Muscle of leg (tissue), 11 donors: ENCODE measurements around the gene NUP205. TPM values are rescaled to one million over a fixed set of nuclear protein-coding genes. Genes with fewer than 3 reads are reported as not detected.
A peak's percentile ranks its signal among the peaks of the same experiment; 100 is the strongest.

Experiments
- DNase-seq: peaks from one replicate; pipeline ENCODE4 v3.0.0; 2013
- H3K27ac ChIP-seq: one replicate; pipeline ENCODE4 v1.5.1; 2013; ENCODE audit warnings: mild to moderate bottlenecking, low read length, control low read depth
- H3K27me3 ChIP-seq: one replicate; pipeline ENCODE4 v1.6.1; 2013; ENCODE audit warnings: low read length; ENCODE audit not compliant: control insufficient read depth, insufficient read depth
- H3K36me3 ChIP-seq: one replicate; pipeline ENCODE4 v1.6.1; 2013; ENCODE audit warnings: low read length; ENCODE audit not compliant: control insufficient read depth, insufficient read depth
- H3K4me1 ChIP-seq: one replicate; pipeline ENCODE4 v1.6.1; 2013; ENCODE audit warnings: low read length; ENCODE audit not compliant: control insufficient read depth, insufficient read depth
- H3K4me3 ChIP-seq: one replicate; pipeline ENCODE4 v1.5.1; 2013; ENCODE audit warnings: low read length, control low read depth
- H3K9me3 ChIP-seq: replicated peaks from 2 replicates; pipeline ENCODE4 v1.6.1; 2013; ENCODE audit warnings: low read depth, low read length; ENCODE audit not compliant: control insufficient read depth
- WGBS: methylation state at CpG from one replicate; pipeline ENCODE4 v1.1.5; 2013; ENCODE audit warnings: missing lambda C conversion rate; ENCODE audit not compliant: insufficient coverage; 5-methylcytosine and 5-hydroxymethylcytosine counted together
- polyA plus RNA-seq, 8 donors: library from polyadenylated mRNA; unstranded; fragments of 120-200 nt; gene quantifications; one replicate each; pipeline versions ENCODE4 v1.2.1 to v1.2.3, GENCODE V29; 2013; ENCODE audit warnings: inconsistent platforms in 1 of 8, low replicate concordance in 1 of 8; ENCODE audit not compliant: insufficient read length in 8 of 8, insufficient read depth in 1 of 8
- total RNA-seq: library from RNA; stranded (reverse); fragments of 120-200 nt; gene quantifications from one replicate; pipeline ENCODE4 v1.2.4, GENCODE V29; 2013

Gene NUP205
- total and polyA plus RNA-seq, 9 donors = 29.6 to 40.5 (median 33.7) TPM

DNA sequence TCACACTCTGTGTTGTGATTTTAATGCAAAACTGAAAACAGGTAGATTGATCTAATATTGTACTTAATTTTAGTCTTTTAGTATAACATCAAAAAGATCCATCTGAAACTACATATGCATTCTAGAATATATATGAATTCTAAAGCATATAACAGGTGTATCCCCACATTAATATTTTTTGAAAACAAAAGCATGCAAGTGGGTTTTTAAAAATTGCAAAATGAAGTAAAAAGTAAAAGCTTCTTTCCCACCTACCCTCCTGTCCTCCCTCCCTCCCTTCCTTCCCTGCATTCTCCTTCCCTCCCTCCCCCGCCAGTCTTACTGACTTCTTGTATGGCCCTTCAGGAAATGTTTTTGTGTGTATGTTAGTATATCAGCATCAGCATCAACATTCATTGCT lies 90.0 kb downstream of the NUP205 start:
- WGBS = no CpG with 5 or more reads among the region's 1 CpG
- H3K9me3 ChIP-seq = no peaks in the 10 kb centered on the region
- DNase-seq = no peak
- no peaks in the 10 kb centered on the region for H3K27me3 ChIP-seq
- H3K27ac ChIP-seq = no peak overlapping the region
- H3K4me3 ChIP-seq = no peak overlapping the region
- peaks cover 32% of the 10 kb centered on the region for H3K36me3 ChIP-seq
- H3K4me1 ChIP-seq = no peaks in the 10 kb centered on the region

DNA sequence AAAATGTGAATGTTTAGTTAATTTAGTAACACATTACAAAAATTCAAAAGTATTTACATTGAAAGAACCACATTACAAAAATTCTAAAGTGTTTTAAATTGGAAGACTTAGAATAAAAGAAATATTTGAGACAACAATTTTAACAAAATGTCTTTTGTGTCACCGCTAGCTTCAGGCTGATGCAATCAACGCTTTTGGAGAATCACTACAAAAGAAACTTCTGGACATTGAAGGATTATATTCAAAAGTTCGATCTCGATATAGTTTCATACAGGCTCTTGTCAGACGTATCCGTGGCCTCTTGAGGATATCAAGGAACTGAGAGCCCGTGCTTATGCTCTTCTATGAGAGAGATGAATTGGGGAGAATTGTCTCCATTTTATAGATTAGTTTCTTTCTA lies 90.5 kb downstream of the NUP205 start:
- Histone ChIP-seq H3K36me3 (peaks cover 28% of the 10 kb centered on the region), H3K9me3 (no peaks in the 10 kb centered on the region), H3K4me1 (no peaks in the 10 kb centered on the region), H3K4me3 (no peak overlapping the region), H3K27me3 (no peaks in the 10 kb centered on the region), H3K27ac (no peak overlapping the region)
- 100% methylated on average over 1 of the region's 7 CpGs for WGBS
- no peak for DNase-seq

DNA sequence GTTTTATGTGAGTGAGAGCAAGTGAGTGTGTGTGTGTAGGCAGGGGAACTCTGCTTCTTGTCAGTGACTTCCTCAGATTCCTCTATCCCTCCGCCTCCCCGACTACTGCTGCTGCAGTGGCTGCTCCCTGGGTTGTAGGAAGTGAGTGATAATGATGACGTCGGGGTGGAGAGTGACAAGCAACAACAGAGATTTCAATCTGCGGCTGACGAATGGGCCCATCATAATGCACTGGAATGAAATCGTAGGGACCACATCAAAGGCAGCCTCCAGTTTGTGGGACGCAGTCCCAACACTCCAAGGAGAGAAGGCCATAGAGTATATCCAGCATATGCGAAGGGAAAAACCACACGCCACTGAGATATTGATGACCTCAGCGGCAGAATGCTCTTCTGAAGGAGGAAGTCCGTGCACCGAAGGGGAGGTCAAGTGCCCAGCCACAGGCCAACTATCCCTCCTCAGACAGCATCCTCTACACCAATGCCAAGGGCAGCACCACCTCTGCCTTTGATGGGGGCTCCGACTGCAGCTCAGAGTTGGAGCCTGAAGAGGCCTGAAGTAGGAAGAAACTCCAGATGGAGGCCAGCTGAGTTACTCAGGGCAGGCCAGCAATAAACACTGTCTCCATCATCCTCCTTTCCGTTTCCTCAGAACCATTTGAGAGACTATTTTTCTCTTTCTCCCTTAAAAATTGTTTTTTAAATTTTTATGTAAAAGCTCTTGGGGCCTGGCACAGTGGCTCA lies 93.3 kb downstream of the NUP205 start:
- Histone ChIP-seq H3K4me3 (no peak overlapping the region), H3K27ac (no peak overlapping the region), H3K9me3 (no peaks in the 10 kb centered on the region), H3K27me3 (no peaks in the 10 kb centered on the region), H3K4me1 (no peaks in the 10 kb centered on the region), H3K36me3 (peaks cover 13% of the 10 kb centered on the region)
- DNase-seq = peak; percentile 60
- 79% methylated on average over 10 of the region's 15 CpGs for WGBS

DNA sequence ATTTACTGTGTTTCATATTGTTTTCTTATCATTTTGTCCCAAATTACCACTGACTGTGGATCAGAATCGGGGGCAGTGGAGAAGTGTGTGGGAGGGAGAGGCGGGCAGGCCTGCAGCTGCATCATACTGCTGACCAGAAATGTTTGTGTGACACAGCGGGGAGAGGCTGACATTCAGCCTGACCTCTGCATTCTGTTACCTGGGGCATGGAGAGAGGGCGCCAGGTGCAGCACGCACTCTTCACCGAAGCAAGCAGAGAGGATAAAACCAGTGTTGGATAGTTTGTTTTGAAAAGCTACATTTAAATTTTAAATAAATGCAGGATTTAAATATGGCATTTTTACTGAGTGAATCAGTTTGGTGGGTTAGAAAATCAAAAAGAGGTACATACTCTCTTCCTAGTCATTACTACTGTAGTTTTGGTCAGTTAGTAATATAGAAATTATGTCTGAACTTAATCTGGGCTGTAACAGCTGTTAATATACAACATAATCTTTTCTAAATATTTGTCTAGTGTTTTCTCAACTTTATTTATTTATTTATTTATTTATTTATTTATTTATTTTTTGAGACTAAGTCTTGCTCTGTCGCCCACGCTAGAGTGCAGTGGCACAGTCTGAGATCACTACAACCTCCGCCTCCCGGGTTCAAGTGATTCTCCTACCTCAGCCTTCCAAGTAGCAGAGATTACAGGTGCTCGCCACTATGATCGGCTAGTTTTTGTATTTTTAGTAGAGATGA lies 95.8 kb downstream of the NUP205 start:
- H3K4me1 ChIP-seq = no peaks in the 10 kb centered on the region
- no peak overlapping the region for H3K27ac ChIP-seq
- no peaks in the 10 kb centered on the region for H3K27me3 ChIP-seq
- 80% methylated on average over 1 of the region's 12 CpGs for WGBS
- peaks cover 4% of the 10 kb centered on the region for H3K36me3 ChIP-seq
- DNase-seq = no peak
- H3K9me3 ChIP-seq = no peaks in the 10 kb centered on the region
- no peak overlapping the region for H3K4me3 ChIP-seq

DNA sequence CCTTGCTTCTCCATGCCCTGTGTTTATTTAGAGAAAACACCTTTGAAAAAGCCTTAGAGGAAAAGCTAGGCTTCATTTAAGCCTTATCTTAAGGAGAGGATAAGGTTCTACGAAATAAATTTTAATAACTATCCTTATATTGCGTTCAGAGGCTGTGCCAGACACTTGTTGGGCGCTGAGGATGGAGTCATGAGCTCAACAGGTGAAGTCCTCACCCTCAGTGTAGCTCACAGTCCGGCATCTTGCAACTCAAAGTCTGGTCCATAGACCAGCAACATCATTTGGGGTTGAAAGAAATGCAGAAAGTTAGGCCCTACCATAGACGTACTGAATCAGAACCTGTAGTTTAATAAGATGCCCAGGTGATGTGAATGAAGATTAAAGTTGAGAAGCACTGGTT lies 100.8 kb downstream of the NUP205 start:
- no peaks in the 10 kb centered on the region for H3K27me3 ChIP-seq
- H3K4me3 ChIP-seq = no peak overlapping the region
- H3K36me3 ChIP-seq = no peaks in the 10 kb centered on the region
- 100% methylated on average over 1 of the region's 5 CpGs for WGBS
- DNase-seq = no peak
- no peak overlapping the region for H3K27ac ChIP-seq
- H3K4me1 ChIP-seq = peaks cover 13% of the 10 kb centered on the region
- no peaks in the 10 kb centered on the region for H3K9me3 ChIP-seq

DNA sequence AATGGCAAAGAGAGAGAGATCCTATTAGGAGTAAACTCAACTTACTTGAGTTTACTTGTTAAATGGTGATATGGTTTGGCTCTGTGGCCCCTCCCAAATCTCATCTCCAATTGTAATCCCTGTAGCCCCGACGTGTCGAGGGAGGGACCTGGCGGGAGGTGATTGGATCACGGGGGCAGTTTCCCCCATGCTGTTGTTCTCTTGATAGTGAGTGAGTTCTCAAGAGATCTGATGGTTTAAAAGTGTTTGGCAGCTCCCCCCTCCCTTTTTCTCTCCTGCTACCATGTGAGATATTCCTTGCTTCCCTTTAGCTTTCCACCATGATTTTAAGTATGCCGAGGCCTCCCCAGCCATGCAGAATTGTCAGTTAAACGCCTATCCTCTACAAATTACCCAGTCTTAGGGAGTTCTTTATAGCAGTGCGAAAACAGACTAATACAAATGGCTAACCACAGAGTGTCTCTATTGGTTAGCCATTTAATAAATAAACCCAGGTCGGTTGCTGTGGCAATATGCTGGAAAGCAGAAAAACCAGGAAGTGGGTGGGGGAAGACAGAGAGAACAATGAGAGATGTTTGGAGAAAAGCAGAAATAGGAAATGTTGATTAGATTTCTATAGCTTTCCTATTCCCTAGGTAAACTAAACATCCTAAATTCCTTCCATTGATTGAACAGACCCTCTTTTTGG lies 101.6 kb downstream of the NUP205 start:
- Histone ChIP-seq H3K4me3 (no peak overlapping the region), H3K4me1 (peaks cover 16% of the 10 kb centered on the region), H3K27ac (no peak overlapping the region), H3K27me3 (no peaks in the 10 kb centered on the region), H3K36me3 (no peaks in the 10 kb centered on the region), H3K9me3 (no peaks in the 10 kb centered on the region)
- no CpG with 5 or more reads among the region's 9 CpGs for WGBS
- DNase-seq = peak; percentile 29

DNA sequence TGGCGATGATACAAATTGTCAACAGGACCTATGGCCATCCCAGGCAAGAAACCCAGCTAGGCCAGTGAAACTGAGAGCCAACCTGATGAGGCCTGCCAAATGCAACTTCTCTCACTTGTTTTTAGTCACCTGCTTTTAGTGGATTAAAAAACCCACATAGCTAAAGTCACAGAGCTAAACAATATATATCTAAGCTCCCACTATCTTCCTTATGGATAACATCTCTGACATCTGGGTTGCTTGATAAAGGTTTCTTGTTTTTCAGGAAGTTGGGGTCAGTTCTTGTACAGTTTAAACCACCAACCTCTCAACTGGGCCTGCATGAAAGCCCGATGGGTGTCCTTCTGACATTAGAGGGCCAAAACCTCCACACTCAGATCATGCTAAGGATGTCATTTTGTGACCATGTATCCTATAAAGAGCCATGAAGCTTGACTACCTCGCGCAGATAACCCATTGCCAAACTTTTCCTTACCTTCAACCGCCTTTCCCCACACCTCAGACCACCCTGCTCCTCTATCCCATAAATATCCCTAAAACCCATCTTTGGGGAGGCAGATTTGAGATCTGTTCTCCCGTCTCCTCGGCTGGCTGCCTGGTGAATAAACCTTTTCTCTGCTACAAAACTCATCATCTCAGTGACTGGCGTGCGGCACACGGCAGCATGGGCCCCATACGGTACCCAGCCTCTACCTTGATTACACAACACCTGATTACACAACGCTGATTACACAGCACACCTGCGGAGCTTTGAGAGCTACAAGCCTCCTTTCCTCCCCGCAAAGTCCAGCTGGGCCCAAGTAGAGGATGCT lies 103.8 kb downstream of the NUP205 start:
- no peak for DNase-seq
- H3K4me1 ChIP-seq = peaks cover 16% of the 10 kb centered on the region
- H3K4me3 ChIP-seq = peak overlapping the region; percentile 91
- H3K27ac ChIP-seq = peak overlapping the region; percentile 93
- no peaks in the 10 kb centered on the region for H3K9me3 ChIP-seq
- 67% methylated on average over 11 of the region's 14 CpGs for WGBS
- H3K27me3 ChIP-seq = no peaks in the 10 kb centered on the region
- peaks cover 3% of the 10 kb centered on the region for H3K36me3 ChIP-seq

DNA sequence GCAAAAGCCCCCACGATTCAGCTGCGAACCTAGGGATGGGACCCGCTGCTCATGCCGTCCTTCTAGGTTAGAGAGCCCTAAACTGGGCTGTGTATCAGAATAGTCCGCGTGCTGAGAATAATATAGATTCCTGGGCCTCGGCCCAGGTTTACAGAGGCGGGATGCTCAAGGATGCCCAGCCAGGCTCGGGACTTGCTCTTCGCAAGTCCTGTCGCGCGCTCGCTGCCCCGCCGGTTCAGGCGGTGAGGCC lies 104.3 kb downstream of the NUP205 start:
- no peaks in the 10 kb centered on the region for H3K9me3 ChIP-seq
- no peak for DNase-seq
- H3K36me3 ChIP-seq = peaks cover 3% of the 10 kb centered on the region
- peak overlapping the region; percentile 93 for H3K27ac ChIP-seq
- H3K27me3 ChIP-seq = no peaks in the 10 kb centered on the region
- H3K4me3 ChIP-seq = peak overlapping the region; percentile 91
- 4% methylated on average over 16 of the region's 17 CpGs for WGBS
- H3K4me1 ChIP-seq = peaks cover 16% of the 10 kb centered on the region

DNA sequence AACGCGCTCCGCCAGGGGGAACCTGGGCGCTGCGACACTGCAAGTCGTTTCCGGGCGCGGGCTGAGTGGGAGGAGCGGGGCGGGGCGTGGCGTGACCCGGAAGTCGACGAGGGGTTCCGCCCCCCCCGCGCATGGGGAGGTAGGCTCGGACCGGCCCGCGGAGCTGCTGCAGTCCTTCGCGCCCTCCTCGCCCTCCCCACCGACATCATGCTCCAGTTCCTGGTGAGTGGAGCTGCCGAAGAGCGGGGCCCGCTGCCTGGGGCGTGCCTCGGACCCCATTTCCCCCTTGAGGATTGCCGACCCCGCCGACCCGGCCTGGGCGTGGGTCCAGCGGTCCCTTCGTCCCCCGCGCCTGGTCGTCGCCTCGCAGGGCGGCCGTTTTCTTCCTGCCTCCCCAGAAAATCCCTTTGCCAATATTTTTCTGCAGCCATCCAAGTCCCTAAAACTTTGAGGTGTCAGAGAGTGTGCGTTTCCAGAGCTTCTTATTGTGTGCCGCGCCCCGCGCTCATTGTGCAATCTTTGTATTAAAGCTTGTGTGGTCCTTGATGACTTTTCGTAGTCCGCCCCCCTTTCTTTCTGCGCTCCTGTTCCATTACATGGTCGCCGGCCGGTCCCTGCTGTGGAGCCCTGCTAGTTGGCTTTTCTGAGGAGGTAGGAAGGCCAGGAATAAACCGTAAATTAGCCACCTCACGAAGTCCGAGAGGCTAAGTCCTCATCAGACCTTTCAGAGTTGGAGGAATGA lies 104.8 kb downstream of the NUP205 start, which contains the start of gene STMP1:
STMP1 (plus strand) TSS at position 142 of the 742 bp plus-strand sequence.
- H3K4me1 ChIP-seq = peaks cover 16% of the 10 kb centered on the region
- no peaks in the 10 kb centered on the region for H3K9me3 ChIP-seq
- H3K27me3 ChIP-seq = no peaks in the 10 kb centered on the region
- under 1% methylated on average over 49 of the region's 60 CpGs for WGBS
- peak within 1 kb of the TSS; percentile 91 for H3K4me3 ChIP-seq
- peaks cover 3% of the 10 kb centered on the region for H3K36me3 ChIP-seq
- peak; percentile 97 for DNase-seq
- H3K27ac ChIP-seq = peak within 1 kb of the TSS; percentile 93
